ENCODE data around the gene MSH5.
"Not testable (repeated sequence)": the region's sequence is repeated elsewhere in the genome, so short reads cannot be mapped to it uniquely, and the experiment has no call there.

- not testable (repeated sequence) for TF ChIP-seq PATZ1 (CRISPR knock-in tag; IDR thresholded peaks at IDR 0.05; ENCODE audit: borderline replicate concordance); HDAC1 (IDR thresholded peaks at IDR 0.05)
Observed at GRCh38 chr6:31709157-31709556, 30.6 kb upstream of the MSH5 start.
